DMS 273 (cell line): ENCODE measurements around the gene BRINP3.

ENCODE experiments used
- DNase-seq: peaks from one replicate; lab custom pipeline; 2025; ENCODE audit not compliant: unreplicated experiment; lab: John Stamatoyannopoulos, UW

The BRINP3 gene

DNA sequence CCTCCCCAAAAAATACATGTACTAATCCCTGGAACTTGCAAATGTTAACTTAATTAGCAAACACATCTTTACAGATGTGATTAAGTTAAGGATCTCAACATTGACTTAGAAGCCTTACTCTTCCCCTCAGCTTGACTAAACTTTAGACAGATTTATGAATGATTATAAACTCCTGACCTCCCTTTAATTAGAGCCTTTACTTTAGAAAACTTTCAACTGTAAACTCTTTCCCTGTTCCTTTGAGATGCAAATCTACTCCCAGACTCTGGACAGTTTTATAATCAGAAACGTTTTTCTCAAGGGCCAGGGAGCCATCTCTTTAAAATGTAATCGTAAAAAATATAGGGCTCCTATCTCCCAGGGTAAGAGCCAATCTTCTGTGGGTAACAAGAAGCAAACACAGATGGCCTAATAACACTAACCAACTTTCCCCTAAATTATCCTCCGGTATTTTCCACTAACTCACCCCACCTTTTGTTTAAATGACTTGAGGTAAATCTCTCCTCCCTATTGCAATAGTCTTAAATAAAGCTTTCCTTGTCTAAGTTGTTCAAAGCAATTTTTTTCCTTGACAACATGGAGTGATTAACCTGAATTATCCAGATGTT lies 284.1 kb downstream of the BRINP3 start:
- DNase-seq: peak; percentile 62

DNA sequence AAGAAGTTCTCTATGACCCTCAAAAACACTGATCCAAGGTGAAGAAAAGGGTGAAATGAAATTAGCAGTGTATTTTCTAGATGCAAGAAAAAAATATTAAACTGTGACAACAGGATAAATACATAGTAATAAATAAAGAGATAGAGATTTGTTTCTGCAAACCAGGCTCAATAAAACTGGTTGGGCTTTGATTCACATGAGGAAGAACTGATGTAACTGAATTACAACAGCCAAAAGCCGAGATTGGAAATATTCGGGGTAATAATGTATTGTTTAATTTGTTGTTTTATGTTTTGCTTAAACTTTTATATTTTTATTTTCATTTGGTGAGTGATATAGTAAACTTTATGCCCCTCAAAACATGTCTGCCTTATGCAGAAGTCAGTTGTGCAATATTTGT lies 285.0 kb downstream of the BRINP3 start:
- DNase-seq: no peak

DNA sequence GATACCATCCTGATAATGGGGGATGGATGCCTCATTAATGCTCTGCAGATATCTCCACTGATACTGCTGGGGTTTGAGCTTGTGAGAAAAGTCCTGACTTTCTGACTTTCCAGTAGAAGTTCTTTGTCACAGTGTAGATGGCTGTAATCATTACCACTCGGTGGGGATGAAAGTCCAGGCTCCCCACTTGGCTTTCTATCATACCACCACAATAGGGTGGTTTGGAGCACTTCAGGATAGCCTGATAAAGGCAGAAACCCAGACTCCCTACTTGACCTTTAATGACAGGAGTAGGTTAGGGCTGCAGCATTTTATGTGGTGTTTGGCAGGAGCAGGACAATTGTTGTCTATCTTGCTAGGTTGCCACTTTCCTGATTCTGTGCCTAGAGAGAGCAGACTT lies 294.1 kb downstream of the BRINP3 start:
- DNase-seq: no peak

GRCh38 chr1:190179817-190180216 lies 297.8 kb downstream of the BRINP3 start:
- no peak for DNase-seq

GRCh38 chr1:190178827-190179226 lies 298.8 kb downstream of the BRINP3 start:
- DNase-seq: no peak

DNA sequence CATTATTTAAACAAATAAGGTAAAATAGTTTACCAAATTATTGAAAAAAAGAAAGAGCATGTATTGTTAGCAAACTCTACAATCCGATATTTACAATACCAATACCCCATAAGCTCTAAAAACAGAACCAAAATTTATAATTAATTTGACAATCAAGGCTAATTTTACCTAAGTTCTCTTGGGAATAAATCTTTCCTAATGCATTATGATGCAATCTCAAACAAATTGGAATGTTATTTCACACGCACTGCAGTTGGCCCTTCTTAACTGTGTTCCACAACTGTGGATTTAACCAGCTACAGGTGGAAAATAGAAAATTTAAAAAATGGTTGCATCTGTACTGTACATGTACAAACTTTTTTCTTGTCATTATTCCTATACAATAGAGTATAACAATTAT lies 300.1 kb downstream of the BRINP3 start:
- no peak for DNase-seq

GRCh38 chr1:190176776-190177175 lies 300.9 kb downstream of the BRINP3 start:
- no peak for DNase-seq

DNA sequence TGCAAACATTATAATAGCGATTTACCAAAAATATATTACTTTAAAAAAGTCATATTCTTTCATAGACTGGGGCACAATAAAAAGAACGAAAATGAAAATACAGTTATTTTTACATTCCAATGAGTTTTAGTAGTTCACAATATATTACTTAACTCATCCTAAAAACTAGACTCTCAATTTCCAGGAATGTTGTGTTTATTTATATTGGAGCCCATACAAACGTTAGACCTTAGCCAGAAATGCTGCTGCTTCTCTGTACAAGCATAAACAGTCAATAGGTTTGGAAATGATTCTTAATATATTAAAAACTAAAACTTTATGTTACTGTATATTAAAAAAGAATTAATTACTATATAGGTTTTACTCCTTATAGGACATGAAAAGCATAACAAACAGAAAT lies 302.3 kb downstream of the BRINP3 start:
- DNase-seq: no peak

DNA sequence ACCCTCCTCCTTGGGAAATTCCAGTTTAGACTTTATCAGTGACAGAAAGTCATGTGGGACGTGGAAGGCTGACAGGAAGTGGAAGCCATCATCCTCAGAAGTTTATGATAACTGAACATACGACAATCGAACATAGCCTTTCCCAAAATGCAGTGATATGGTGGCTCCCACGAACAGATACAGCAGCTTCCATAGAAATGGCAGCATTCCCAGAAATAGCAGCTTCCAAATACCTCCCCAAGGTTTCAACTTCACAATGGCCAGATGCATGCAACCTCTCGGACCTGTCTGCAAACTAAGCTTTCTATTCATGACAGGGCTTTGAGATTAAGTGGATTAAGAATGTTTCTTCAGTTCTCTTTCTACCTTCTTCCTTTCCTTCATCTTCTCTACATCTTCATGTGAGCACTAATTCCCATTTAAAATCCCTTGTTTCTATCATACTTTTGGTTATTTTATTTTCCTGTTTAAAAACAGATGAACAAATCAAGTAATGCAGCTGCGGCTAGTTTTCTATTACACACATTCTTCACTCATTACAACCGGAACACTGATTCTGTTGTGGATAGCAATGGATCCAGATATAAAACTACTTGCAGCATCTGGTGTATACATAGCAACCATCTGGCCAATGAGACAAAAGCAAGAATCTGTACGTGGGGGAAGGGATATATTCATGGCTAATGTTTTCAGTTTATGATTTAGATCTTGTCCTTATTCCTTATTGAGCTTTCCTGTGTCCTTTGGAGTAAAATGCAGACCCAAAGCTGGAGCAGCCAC lies 304.8 kb downstream of the BRINP3 start:
- peak; percentile 76 for DNase-seq

GRCh38 chr1:190170321-190170720 lies 307.3 kb downstream of the BRINP3 start:
- DNase-seq: no peak

DNA sequence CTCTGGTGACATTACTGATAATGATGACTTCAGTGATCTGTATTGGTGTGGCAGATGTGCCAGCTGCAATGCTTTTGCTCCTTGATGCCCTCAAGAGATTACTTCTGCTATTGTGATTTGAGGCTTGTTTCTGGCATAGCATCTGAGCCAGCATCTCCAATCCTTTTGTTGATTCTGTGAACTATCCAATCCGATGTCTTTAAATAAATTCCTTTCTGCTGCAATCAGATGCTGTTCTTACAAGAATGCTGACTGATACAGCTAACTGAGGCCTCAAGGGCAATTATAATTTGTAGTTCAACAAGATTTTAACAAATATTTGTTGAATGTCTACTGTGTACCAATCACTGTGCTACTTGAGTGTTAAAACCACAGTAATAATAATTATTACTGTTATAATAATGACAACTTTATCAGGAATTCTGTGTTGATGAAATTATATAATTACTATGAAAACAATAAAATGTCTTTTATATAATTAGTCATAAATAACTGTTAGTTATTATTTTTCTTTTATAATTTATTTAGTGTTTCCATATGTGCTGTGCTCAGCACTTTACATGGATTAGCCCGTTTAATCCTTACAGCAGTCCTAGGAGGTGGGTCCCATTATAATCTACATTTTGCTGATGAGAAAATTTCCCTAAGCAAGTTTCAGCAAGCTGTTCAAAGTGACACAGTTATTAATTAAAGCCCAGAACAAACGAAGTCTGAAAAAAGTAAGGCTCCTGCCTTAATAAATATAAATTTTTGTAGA lies 308.2 kb downstream of the BRINP3 start:
- peak; percentile 5 for DNase-seq

DNA sequence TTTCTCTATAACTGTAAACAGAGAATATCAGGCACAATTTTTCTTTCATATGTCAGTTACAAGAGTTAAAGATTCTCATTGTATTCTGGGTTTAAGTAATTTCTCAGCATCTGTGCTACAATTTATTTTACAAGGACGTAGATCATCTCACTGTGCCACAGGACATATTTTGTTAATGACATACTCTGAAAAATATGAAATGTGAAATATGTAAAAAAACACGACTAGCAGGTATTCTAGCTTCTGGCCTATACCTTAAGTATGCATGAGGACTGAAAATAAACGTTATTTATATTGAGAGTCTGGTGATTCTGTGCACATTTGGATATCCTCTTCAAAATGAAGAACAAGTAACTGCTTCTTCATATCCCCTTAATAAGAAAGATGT lies 308.8 kb downstream of the BRINP3 start:
- no peak for DNase-seq

- DNase-seq: no peak
Observed at GRCh38 chr1:190168116-190168892, 309.4 kb downstream of the BRINP3 start.

DNA sequence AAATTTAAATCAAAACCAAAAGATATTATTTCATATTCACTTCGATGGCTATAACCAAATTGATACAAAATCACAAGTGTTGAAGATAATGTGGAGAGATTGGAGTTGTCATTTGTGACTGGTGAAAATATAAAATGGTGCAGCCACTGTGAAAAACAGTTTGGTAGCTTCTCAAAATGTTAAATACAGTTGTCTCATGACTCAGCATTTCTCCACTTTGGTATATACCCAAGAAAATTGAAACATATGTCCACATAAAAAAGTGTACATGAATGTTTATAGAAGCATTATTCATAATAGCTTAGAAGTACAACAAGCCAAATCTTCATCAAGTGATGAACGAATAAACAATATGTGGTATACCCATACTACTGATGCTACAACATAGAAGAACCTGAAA lies 318.5 kb downstream of the BRINP3 start:
- no peak for DNase-seq

- no peak for DNase-seq
Observed at GRCh38 chr1:190154744-190155143, 322.9 kb downstream of the BRINP3 start.

- no peak for DNase-seq
Observed at GRCh38 chr1:190147616-190148015, 330.0 kb downstream of the BRINP3 start.

GRCh38 chr1:190144650-190145049 lies 333.0 kb downstream of the BRINP3 start:
- DNase-seq: no peak

DNA sequence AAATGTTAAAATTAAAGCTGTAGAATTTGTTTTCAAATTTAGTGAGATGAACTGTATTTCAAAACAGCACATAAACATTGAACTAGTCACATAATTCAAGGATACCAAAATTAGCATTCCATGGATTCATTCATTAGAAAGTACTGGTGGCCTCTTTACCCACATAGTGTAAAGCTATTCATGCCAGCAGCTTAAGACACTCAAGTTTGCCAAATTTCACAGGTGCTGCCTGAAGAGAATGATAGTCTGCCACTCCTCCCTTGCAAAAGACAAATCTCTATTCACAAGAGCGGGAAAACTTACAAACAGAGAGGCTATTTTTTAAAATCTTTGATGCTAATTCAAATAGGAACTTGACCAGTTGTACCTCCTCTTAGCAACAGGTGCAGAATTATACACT lies 337.0 kb downstream of the BRINP3 start:
- DNase-seq: no peak

DNA sequence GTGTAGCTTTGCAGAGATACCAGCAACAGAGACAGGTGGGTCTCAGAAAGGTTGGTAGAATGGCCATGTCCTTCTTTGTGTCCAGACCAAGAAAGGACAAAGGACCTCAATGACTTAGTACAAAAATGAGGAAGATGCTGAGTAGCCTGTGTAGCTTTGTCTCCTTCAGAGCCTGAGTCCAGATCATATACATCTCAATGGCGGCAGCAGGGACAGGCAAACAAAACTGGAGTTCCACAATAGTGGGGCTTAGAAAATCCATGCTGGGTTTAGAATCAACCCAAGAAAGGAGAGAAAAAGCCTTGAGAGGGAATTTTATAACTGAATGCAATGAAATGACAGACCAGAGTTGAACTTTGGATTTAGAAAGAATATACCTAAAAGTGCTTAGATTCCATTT lies 339.0 kb downstream of the BRINP3 start:
- DNase-seq: no peak

- DNase-seq: no peak
Observed at GRCh38 chr1:190138266-190138665, 339.4 kb downstream of the BRINP3 start.

DNA sequence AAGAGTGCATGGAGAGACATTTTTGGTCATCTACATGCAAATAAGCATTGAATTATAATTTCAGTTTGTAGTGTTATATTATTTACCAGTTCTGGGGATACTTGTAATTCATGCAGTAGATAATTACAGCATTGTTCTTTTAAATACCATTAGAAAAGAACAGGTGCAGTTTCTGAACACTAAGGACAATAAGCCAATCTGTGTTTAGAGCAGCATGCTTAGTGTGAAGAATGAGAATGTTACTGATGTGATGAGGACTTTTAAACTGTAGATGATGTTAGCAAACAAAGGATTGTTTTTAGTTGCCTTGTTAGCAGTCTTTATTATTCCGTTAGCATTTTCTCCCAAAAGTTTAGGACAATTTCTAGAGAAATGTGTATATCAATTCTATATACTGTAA lies 348.3 kb downstream of the BRINP3 start:
- no peak for DNase-seq
